Measurements from ENCODE around the gene MEGF11. TPM values are rescaled to one million over a fixed set of nuclear protein-coding genes. Genes with fewer than 3 reads are reported as not detected.
A peak's percentile ranks its signal among the peaks of the same experiment; 100 is the strongest.

MEGF11 gene
- total RNA-seq, 1 donor from 2014 or later: not detected

GRCh38 chr15:66096688-66097058 is 156.9 kb downstream of the MEGF11 start:
- no peak for TF ChIP-seq CTCF (IDR thresholded peaks at IDR 0.05; ENCODE audit: insufficient read depth, low read length, severe bottlenecking)
- FAIRE-seq: no peak
- Histone ChIP-seq H3K27me3 (ENCODE audit: control insufficient read depth, insufficient read depth, low read length) (peaks cover 2% of the 10 kb centered on the region), H3K36me3 (ENCODE audit: control insufficient read depth, insufficient read depth, low read length) (no peaks in the 10 kb centered on the region), H3K4me3 (ENCODE audit: low read depth, low read length) (no peak overlapping the region)
- no peak for DNase-seq (ENCODE audit: low read depth)

DNA sequence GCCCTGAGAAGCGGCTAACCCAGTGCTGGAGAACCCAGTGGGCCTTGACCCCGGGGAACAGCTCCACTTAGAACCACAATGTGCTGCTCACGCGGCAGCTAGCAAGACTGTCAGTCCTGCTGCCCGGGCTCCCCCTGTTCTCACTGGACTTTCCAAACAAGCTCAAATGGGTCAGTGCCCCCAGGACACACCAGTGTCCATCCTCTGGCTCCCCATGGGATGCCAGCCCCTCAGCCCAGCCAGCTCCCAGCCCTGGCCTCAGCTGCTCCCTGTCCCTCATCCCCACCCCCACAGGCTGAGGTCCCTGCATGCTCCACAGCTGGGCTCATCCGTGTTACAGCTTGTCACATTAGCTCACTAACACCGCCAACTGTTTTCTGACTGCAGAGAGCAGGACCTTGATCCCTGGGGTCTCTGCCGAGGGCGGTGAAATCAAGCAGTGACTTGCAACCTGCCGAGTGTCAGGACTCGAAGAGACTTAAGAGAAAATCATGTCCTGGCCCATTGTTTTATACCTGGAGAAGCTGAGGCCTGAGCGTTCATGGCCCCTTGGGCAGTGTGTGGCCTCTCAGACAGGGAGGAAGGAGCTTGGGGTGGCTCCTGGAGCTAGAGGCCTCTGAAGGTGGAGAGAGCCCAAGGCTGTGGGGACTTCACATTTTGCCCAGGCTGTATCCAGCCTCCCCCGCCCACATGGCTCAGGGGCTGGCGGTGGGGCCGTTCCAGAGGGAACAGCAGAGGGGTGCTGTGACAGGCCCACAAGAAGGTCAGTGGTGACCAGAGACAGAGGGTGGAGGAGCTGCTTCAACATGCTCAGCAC is 157.5 kb downstream of the MEGF11 start:
- FAIRE-seq (no peak), DNase-seq (ENCODE audit: low read depth) (no peak)
- no peaks in the 10 kb centered on the region for H3K36me3 ChIP-seq (ENCODE audit: control insufficient read depth, insufficient read depth, low read length)
- TF ChIP-seq CTCF (IDR thresholded peaks at IDR 0.05; ENCODE audit: insufficient read depth, low read length, severe bottlenecking): no peak
- peaks cover 3% of the 10 kb centered on the region for H3K27me3 ChIP-seq (ENCODE audit: control insufficient read depth, insufficient read depth, low read length)
- H3K4me3 ChIP-seq (ENCODE audit: low read depth, low read length): no peak overlapping the region

- Histone ChIP-seq H3K36me3 (ENCODE audit: control insufficient read depth, insufficient read depth, low read length) (no peaks in the 10 kb centered on the region), H3K27me3 (ENCODE audit: control insufficient read depth, insufficient read depth, low read length) (peaks cover 3% of the 10 kb centered on the region), H3K4me3 (ENCODE audit: low read depth, low read length) (no peak overlapping the region)
- DNase-seq (ENCODE audit: low read depth): no peak
- FAIRE-seq: no peak
- TF ChIP-seq CTCF (IDR thresholded peaks at IDR 0.05; ENCODE audit: insufficient read depth, low read length, severe bottlenecking): no peak
Observed at GRCh38 chr15:66094331-66094730, 159.2 kb downstream of the MEGF11 start.

DNA sequence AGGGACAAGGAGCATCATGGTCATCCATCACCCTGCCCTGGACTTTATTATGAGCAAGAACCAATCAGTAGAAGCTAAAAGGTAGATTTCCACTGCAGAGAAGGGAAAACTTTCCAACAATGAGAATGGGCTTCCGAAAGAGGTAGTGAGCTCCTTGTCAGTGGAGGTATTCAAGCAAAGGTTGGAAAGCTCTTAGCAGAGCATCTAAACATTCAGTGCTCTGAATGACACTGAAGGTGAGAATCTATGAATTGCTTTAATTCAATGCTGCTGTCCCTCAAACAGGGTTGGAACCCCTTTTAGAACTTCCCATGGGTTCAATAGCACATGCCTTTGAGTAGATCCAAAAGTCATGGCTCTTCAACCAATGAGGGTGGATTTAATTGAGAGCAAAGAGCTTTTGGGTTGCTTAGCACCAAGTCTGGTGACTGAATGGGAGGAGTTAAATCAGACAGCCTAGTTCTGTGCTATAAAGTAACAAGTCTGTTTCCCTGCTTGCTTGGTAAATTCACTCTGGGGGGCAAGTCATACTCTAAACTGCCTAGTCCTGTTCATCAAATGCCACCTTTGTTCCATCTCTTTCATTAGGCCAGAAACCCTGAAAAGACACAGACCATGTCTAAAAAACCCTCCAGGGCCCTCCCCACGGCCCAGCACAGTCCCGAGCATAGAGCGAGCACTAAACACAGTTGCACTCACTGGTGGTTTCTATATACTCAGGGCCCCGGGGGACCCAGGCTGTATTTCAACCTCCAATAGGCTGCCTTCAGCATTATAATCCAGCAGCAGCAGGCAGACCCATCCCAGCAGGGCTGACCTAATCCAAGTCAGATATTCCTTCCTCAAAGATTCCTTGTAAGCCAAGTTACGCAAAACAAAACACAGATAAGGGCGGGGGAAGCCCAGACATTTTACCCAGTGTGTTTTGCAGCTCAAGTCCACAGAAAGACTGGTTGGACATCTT is 161.2 kb downstream of the MEGF11 start:
- DNase-seq (ENCODE audit: low read depth) (no peak), FAIRE-seq (peak; percentile 77)
- no peak overlapping the region for H3K4me3 ChIP-seq (ENCODE audit: low read depth, low read length)
- no peak for TF ChIP-seq CTCF (IDR thresholded peaks at IDR 0.05; ENCODE audit: insufficient read depth, low read length, severe bottlenecking)
- H3K36me3 ChIP-seq (ENCODE audit: control insufficient read depth, insufficient read depth, low read length): no peaks in the 10 kb centered on the region
- peaks cover 3% of the 10 kb centered on the region for H3K27me3 ChIP-seq (ENCODE audit: control insufficient read depth, insufficient read depth, low read length)

- no peak for TF ChIP-seq CTCF (IDR thresholded peaks at IDR 0.05; ENCODE audit: insufficient read depth, low read length, severe bottlenecking)
- no peak overlapping the region for H3K4me3 ChIP-seq (ENCODE audit: low read depth, low read length)
- no peaks in the 10 kb centered on the region for H3K36me3 ChIP-seq (ENCODE audit: control insufficient read depth, insufficient read depth, low read length)
- FAIRE-seq (no peak), DNase-seq (ENCODE audit: low read depth) (no peak)
- peaks cover 3% of the 10 kb centered on the region for H3K27me3 ChIP-seq (ENCODE audit: control insufficient read depth, insufficient read depth, low read length)
Observed at GRCh38 chr15:66089509-66089908, 164.0 kb downstream of the MEGF11 start.
